OCI-LY7 (cell line): ENCODE data around the gene SEC61B. TPM values are rescaled to one million over a fixed set of nuclear protein-coding genes. Genes with fewer than 3 reads are reported as not detected.

Experiments used
- BruUV-seq: library from RNA; stranded (reverse); fragments of 400-500 nt; replicated peaks from 2 replicates; lab custom pipeline; 2021; lab: Mats Ljungman, UMichigan
- CTCF ChIA-PET: fragments of 300-600 bp; sonication (Branson Sonifier 250); formaldehyde crosslinking; loops from one replicate; lab custom pipeline; 2022; ENCODE audit warnings: antibody characterized with exemption; ENCODE audit not compliant: unreplicated experiment; lab: Charles Lee
- POLR2A ChIA-PET: fragments of 300-600 bp; sonication (Branson Sonifier 250); formaldehyde crosslinking; loops from one replicate; lab custom pipeline; 2022; ENCODE audit warnings: antibody characterized with exemption; lab: Charles Lee
- DNase-seq: peaks from one replicate; pipeline ENCODE4 v3.0.0-alpha.2; 2015; ENCODE audit warnings: low spot score
- H2AFZ ChIP-seq: fragments of 200-600 bp; sonication (generic), shearing (Covaris generic); 2 replicates; pipeline ENCODE4 v1.6.1; 2014; ENCODE audit warnings: mild to moderate bottlenecking, antibody characterized with exemption, low read length, moderate library complexity
- H3K27ac ChIP-seq: fragments of 200-600 bp; sonication (generic); 2 replicates; pipeline ENCODE4 v1.5.1; 2014; ENCODE audit warnings: mixed run types, low read depth, mild to moderate bottlenecking, moderate library complexity, low read length, inconsistent platforms; ENCODE audit not compliant: poor library complexity, severe bottlenecking
- H3K36me3 ChIP-seq: fragments of 200-600 bp; sonication (generic); 2 replicates; pipeline ENCODE4 v1.6.1; 2014; ENCODE audit warnings: mild to moderate bottlenecking, antibody characterized with exemption, low read length, moderate library complexity, mixed read lengths; ENCODE audit not compliant: insufficient read depth
- H3K4me1 ChIP-seq: fragments of 200-600 bp; sonication (generic); 2 replicates; pipeline ENCODE4 v1.5.1; 2014; ENCODE audit warnings: mild to moderate bottlenecking, low read length; ENCODE audit not compliant: insufficient read depth, poor library complexity, severe bottlenecking
- H3K4me2 ChIP-seq: fragments of 200-600 bp; sonication (generic); 2 replicates; pipeline ENCODE4 v1.6.1; 2014; ENCODE audit warnings: mild to moderate bottlenecking, low read length
- H3K4me3 ChIP-seq: fragments of 200-600 bp; sonication (generic); 2 replicates; pipeline ENCODE4 v1.5.1; 2014; ENCODE audit warnings: mild to moderate bottlenecking, low read depth, low read length; ENCODE audit not compliant: poor library complexity, severe bottlenecking
- H3K79me2 ChIP-seq: fragments of 200-600 bp; sonication (generic); 2 replicates; pipeline ENCODE4 v1.6.1; 2016; ENCODE audit warnings: low read depth, mild to moderate bottlenecking, low read length, moderate library complexity, mixed read lengths; ENCODE audit not compliant: insufficient read depth
- H3K9me2 ChIP-seq: fragments of 200-600 bp; sonication (generic); 2 replicates; pipeline ENCODE4 v1.6.1; 2016; ENCODE audit warnings: mild to moderate bottlenecking, low read length, mixed read lengths; ENCODE audit not compliant: insufficient read depth
- H3K9me3 ChIP-seq: fragments of 200-600 bp; sonication (generic); 2 replicates; pipeline ENCODE4 v1.6.1; 2014; ENCODE audit warnings: mild to moderate bottlenecking, mixed run types, low read length, mixed read lengths
- H4K20me1 ChIP-seq: fragments of 200-600 bp; sonication (generic); 2 replicates; pipeline ENCODE4 v1.6.1; 2014; ENCODE audit warnings: mild to moderate bottlenecking, antibody characterized with exemption, low read length, moderate library complexity, mixed read lengths; ENCODE audit not compliant: insufficient read depth
- CTCF ChIP-seq: fragments of 200-600 bp; sonication (generic); conservative IDR thresholded peaks from 2 replicates; pipeline ENCODE4 v1.5.1; 2014; ENCODE audit warnings: mild to moderate bottlenecking, antibody characterized with exemption, low read length, moderate library complexity, mixed read lengths
- EZH2phosphoT487 ChIP-seq: fragments of 200-600 bp; sonication (generic); IDR thresholded peaks from 2 replicates; pipeline ENCODE4 v1.6.1; 2018; ENCODE audit warnings: low read depth, borderline replicate concordance, mild to moderate bottlenecking, mixed run types, antibody characterized with exemption, low read length, moderate library complexity, mixed read lengths
- intact Hi-C: fragments of 100-400 bp; cut with micrococcal nuclease; formaldehyde crosslinking; loops from one replicate; pipeline ENCODE4 v1.10.0; 2022; ENCODE audit not compliant: unreplicated experiment
- total RNA-seq, 2 experiments: library from RNA; depleted of rRNA in 1 of 2; stranded (reverse); fragments of >200 nt in 1 of 2; shearing (Covaris generic) in 1 of 2; gene quantifications; 2 replicates each; pipeline ENCODE4 v1.2.3, GENCODE V29; 2014 to 2022

The SEC61B gene
- total RNA-seq, 2 experiments from 2014 or later, result 106 to 279 TPM

GRCh38 chr9:99221266-99221620, 839 bp upstream of the SEC61B start:
- Histone ChIP-seq H3K9me3 (peaks cover 5% of the 10 kb centered on the region; the same call in 1 of the 2 replicates), H3K4me3 (peak overlapping the region; percentile 91), H3K79me2 (peaks cover 95% of the 10 kb centered on the region), H4K20me1 (peaks cover 22% of the 10 kb centered on the region), H3K4me1 (peaks cover 35% of the 10 kb centered on the region), H3K27ac (peak overlapping the region; percentile 72), H3K4me2 (peak overlapping the region; percentile 99), H2AFZ (no peak overlapping the region; the same call in 1 of the 2 replicates), H3K9me2 (no peaks in the 10 kb centered on the region), H3K36me3 (peaks cover 65% of the 10 kb centered on the region)
- POLR2A ChIA-PET, result interaction anchor here (0.5 to 7.3 kb wide), 9 partner anchors 11 to 302 kb away, joined by 3 to 107 read pairs (median 4); no protein-coding TSS in a partner anchor
- TF ChIP-seq CTCF (0 out of 2 replicates have a peak, but pooled peaks have one; percentile 15), EZH2phosphoT487 (no peak)
- no TSS peak for BruUV-seq
- intact Hi-C loops, result loop anchor here (5.0 kb wide), 3 partner anchors 34 to 1131 kb away; partner anchors contain the start of gene TEX10
- DNase-seq, result no peak
- CTCF ChIA-PET, result no interaction called here

GRCh38 chr9:99222416-99223270, 561 bp downstream of the SEC61B start:
- Histone ChIP-seq H3K79me2 (peaks cover 86% of the 10 kb centered on the region), H3K4me2 (peak overlapping the region; percentile 99), H3K9me2 (no peaks in the 10 kb centered on the region), H3K4me3 (peak overlapping the region; percentile 91), H3K4me1 (peaks cover 38% of the 10 kb centered on the region), H4K20me1 (peaks cover 22% of the 10 kb centered on the region), H2AFZ (peak overlapping the region; percentile 20; the same call in 1 of the 2 replicates), H3K9me3 (no peaks in the 10 kb centered on the region), H3K36me3 (peaks cover 63% of the 10 kb centered on the region), H3K27ac (peak overlapping the region; percentile 72)
- BruUV-seq, result TSS peak; percentile 78
- intact Hi-C loops, result loop anchor here (1.0 to 5.0 kb wide), 5 partner anchors 14 to 1130 kb away; partner anchors contain the start of gene TEX10
- CTCF ChIA-PET, result interaction anchor here (0.7 to 2.0 kb wide), 4 partner anchors 9 to 139 kb away, joined by 3 to 7 read pairs (median 3); no protein-coding TSS in a partner anchor
- no peak for DNase-seq
- peak; percentile 42 for TF ChIP-seq CTCF
- TF ChIP-seq EZH2phosphoT487, result no peak
- POLR2A ChIA-PET, result interaction anchor here (0.7 to 7.3 kb wide), 13 partner anchors 11 to 599 kb away, joined by 3 to 107 read pairs (median 4); partner anchors contain the start of gene NR4A3
